Measurements from ENCODE around the gene AKR1C1. TPM values are rescaled to one million over a fixed set of nuclear protein-coding genes. Genes with fewer than 3 reads are reported as not detected.
"Not testable (repeated sequence)": the region's sequence is repeated elsewhere in the genome, so short reads cannot be mapped to it uniquely, and the experiment has no call there.

AKR1C1 gene
- 10 to 100 TPM; 10.0 to 29.7 (median 13.8) TPM for total RNA-seq

DNA sequence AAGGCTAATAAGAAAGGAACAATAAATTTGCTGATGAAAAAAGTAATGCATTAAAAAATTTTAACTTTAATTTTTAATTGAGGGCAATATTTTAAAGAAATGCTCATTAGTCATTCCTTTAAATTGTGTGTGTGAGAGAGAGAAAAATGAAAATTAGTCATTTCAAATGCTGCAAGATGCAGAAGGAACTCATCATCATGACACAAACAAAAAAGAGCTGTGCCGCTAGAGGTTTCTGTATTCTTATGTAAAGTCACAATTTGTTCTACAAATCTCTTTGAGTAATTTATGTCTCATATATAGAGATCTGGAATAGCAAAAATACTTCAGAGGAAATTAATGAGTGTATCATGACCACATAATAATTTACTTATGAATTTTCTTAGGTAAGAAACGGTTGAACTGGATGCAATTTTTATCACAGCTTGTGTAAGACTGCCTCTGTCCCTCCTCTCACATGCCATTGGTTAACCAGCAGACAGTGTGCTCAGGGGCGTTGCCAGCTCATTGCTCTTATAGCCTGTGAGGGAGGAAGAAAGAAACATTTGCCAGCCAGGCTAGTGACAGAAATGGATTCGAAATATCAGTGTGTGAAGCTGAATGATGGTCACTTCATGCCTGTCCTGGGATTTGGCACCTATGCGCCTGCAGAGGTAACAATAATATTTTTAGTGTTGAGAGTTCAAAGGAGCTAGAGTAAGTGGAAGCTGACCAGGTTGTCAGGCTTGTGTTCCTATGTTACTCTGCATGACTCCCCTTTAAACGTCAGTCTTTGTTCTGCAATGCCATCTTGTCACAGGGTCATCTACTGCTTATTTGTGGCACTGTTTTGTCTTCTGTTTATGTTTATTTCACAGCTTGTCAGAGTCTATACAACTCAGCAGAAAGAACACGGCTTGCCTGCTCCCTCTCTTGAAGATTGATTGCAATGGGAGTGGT, at the start of gene AKR1C1:
Gene AKR1C1 (plus strand): TSS at position 540 of the 939 bp plus-strand sequence. CDS start 30 bp downstream, at position 570.
- H3K4me1 ChIP-seq, H3K9me3 ChIP-seq, DNase-seq, H3K27ac ChIP-seq, H3K27me3 ChIP-seq, H3K36me3 ChIP-seq: not testable (repeated sequence)
- H3K4me3 ChIP-seq, result peak within 1 kb of the TSS in 2 of 4 donors; percentile 21 to 30

DNA sequence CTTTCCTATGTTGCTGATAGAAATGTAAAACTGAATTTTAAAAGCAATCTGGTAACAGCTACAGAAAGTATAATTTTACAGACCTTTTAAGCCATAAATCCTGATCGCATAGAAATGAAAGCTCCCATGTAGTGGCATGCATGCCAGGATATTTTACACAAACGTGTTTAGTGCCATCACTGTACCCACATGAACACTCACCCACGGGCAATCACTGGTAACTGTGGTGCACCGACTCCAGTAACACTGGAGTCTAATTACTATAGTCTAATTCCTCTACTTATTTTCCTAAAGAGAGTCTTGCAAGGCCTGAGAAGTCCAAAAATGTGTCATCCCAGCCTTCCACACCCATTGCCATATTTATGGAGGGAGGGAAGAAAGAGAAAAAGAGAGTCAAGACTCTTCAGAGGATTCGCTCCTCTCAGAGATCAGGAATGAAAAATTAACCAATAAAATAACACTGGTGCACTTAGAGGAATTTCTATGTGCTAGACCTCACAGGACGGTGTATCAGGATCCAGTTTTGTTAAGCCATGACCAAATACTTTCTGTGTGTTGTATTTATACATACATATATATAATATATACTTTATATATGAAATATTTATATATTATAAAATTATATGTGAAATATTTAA, 48.9 kb upstream of the AKR1C1 start:
- H3K36me3 ChIP-seq, result no peaks in the 10 kb centered on the region
- H3K4me1 ChIP-seq, result no peaks in the 10 kb centered on the region
- H3K9me3 ChIP-seq, result no peaks in the 10 kb centered on the region
- no peak for TF ChIP-seq POLR2A (IDR thresholded peaks at IDR 0.05)
- TF ChIP-seq, protein P1, sequence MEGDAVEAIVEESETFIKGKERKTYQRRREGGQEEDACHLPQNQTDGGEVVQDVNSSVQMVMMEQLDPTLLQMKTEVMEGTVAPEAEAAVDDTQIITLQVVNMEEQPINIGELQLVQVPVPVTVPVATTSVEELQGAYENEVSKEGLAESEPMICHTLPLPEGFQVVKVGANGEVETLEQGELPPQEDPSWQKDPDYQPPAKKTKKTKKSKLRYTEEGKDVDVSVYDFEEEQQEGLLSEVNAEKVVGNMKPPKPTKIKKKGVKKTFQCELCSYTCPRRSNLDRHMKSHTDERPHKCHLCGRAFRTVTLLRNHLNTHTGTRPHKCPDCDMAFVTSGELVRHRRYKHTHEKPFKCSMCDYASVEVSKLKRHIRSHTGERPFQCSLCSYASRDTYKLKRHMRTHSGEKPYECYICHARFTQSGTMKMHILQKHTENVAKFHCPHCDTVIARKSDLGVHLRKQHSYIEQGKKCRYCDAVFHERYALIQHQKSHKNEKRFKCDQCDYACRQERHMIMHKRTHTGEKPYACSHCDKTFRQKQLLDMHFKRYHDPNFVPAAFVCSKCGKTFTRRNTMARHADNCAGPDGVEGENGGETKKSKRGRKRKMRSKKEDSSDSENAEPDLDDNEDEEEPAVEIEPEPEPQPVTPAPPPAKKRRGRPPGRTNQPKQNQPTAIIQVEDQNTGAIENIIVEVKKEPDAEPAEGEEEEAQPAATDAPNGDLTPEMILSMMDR (IDR thresholded peaks at IDR 0.05), result no peak
- no peak overlapping the region for H3K4me3 ChIP-seq
- no peaks in the 10 kb centered on the region for H3K27me3 ChIP-seq
- H3K27ac ChIP-seq, result no peak overlapping the region
- no peak for DNase-seq

DNA sequence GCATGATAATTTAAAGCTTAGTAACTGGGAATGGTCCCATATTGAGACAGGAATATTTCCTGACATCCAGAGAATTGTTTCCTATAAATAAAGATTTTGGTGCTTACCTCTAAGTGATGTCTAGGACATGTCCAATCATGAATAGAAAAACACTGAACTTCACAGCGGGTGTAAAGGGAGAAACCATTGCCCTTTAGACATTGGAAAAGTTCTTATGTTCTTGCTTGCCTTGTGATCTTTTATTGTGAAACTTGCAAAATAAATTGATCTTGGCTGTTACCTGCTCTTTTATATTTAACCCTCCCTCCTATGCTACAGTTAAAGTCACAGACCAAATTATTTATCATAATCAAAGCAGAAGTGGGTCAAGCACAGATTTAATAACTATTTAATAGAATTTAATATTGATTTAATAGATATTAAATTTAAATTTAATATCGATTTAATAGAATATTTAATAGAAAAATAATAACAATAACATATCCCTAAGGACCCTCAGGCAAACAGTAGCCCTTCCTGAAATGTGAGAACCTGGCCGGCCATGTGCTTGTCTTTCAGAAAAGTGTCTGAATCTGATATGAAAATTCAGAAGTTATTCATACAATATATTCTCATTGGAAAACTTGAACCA, 47.0 kb upstream of the AKR1C1 start:
- Histone ChIP-seq H3K4me1 (no peaks in the 10 kb centered on the region), H3K27ac (no peak overlapping the region), H3K9me3 (no peaks in the 10 kb centered on the region), H3K4me3 (no peak overlapping the region), H3K27me3 (no peaks in the 10 kb centered on the region), H3K36me3 (no peaks in the 10 kb centered on the region)
- DNase-seq, result no peak
- TF ChIP-seq, protein P1 (IDR thresholded peaks at IDR 0.05), result no peak
- no peak for TF ChIP-seq POLR2A (IDR thresholded peaks at IDR 0.05)

DNA sequence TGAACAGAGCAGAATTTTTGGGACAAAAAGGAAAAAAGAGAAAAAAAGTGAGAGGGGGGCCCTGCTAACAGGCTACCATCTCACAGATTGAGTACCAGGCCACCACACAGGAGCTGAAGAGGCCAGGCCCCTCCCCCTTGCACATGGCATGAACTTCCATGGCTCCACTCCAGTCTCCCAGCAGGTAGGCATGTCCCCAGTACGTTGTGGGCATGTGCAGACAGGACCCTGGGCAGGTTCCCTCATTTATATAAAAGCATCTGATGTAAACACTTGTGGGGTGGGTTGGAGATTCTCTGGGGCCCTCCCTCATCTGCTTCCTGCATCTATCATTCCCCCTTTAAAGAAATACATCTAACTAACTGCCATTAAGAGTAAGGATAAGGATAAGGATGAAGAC, 45.0 kb upstream of the AKR1C1 start:
- H3K9me3 ChIP-seq, result no peaks in the 10 kb centered on the region
- no peaks in the 10 kb centered on the region for H3K4me1 ChIP-seq
- H3K4me3 ChIP-seq, result no peak overlapping the region
- H3K27me3 ChIP-seq, result no peaks in the 10 kb centered on the region
- DNase-seq, result no peak
- no peaks in the 10 kb centered on the region for H3K36me3 ChIP-seq
- TF ChIP-seq POLR2A (IDR thresholded peaks at IDR 0.05), result no peak
- TF ChIP-seq, protein P1 (IDR thresholded peaks at IDR 0.05), result no peak
- H3K27ac ChIP-seq, result no peak overlapping the region

DNA sequence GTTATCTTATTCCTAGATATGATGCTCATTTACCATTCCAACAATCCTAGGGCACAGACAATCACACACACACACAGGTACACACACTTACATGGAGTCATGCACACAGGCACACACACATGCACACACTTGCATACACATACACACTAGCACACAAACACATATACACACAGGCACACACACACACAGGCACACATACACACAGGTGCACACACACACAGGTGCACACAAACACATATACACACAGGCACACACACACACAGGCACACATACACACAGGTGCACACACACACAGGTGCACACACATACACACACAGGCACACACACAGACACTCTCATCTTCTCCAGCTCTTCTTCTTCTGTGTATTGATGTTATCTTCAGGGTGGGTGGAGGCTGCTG, 38.7 kb upstream of the AKR1C1 start:
- H3K4me3 ChIP-seq, H3K27me3 ChIP-seq, H3K9me3 ChIP-seq, H3K4me1 ChIP-seq, H3K27ac ChIP-seq, DNase-seq, H3K36me3 ChIP-seq: not testable (repeated sequence)

DNA sequence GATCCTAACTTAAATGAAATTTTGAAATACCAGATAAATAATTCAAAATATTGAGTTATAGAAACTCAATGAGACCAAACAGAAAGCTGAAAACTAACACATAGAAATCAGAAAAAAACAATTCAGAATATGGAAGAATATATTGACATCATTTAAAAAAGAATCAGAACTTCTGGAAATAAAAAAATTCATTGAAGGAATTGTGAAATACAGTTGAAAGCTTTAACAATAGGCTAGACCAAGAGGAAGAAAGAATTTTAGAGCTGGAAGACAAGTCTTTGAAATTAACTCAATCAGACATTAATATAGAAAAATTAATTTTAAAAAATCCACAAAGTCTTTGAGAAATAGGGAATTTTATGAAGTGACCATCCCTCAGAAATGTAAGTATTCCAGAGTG, 36.8 kb upstream of the AKR1C1 start:
- no peak for TF ChIP-seq POLR2A (IDR thresholded peaks at IDR 0.05)
- TF ChIP-seq, protein P1 (IDR thresholded peaks at IDR 0.05), result no peak
- Histone ChIP-seq H3K27me3 (no peaks in the 10 kb centered on the region), H3K4me1 (no peaks in the 10 kb centered on the region), H3K27ac (no peak overlapping the region), H3K36me3 (no peaks in the 10 kb centered on the region), H3K9me3 (peaks cover 0 to 6% (median 0%) of the 10 kb centered on the region in 4 donors), H3K4me3 (no peak overlapping the region)
- DNase-seq, result no peak
